Ovary (tissue), 3 donors: ENCODE results near the gene JAML.

Experiments
- CTCF ChIP-seq, 3 donors: fragments of 450-650 bp in 2 of 3; fragments of 200-600 bp in 1 of 3; IDR thresholded peaks; one replicate each; pipeline versions ENCODE4 v1.5.1 to v1.8.0; 2016 to 2022; ENCODE audit warnings: antibody characterized with exemption in 3 of 3, mild to moderate bottlenecking in 1 of 3
- EP300 ChIP-seq: sonication (generic); formaldehyde crosslinking; IDR thresholded peaks from one replicate; pipeline ENCODE4 v1.6.1; 2017; ENCODE audit warnings: antibody characterized with exemption
- donor health status: DM: no; HTN: no; CAD: no.

GRCh38 chr11:118251858-118252652, 27.2 kb upstream of the JAML start, which contains the start of gene MPZL3:
- TF ChIP-seq CTCF (IDR thresholded peaks at IDR 0.05) (no peak), EP300 (no peak)
